ENCODE measurements around the gene TMEM238.

DNA sequence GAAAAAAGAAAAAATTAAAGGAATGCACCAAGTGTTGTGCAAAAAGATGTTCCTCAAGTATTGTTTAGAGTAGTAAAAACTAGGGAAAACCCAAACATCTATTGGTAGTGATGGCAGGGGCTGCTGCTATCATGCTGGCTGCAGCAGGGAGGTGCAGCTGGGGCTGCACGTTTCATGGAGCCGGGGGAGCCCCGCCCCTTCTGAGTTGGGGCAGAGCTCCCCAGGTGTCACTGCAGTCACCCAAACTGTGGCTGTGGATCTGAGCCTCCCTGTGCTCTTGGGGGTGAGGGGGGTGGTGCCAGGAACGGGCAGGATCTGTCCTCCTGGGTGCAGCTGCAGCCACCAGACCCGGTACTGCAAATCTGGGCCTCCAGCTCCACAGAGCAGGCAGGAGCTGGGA lies 35.0 kb upstream of the TMEM238 start:
- TF ChIP-seq CTCF (IDR thresholded peaks at IDR 0.05; ENCODE audit: insufficient read depth, low read length, poor library complexity, severe bottlenecking) (no peak), EZH2phosphoT487 (conservative IDR thresholded peaks at IDR 0.05; ENCODE audit: low read length) (no peak)

Data from SU-DHL-6 (cell line).